ENCODE results near the gene CNPY3. TPM values are rescaled to one million over a fixed set of nuclear protein-coding genes. Genes with fewer than 3 reads are reported as not detected.

Gene CNPY3
- total RNA-seq, 2 donors from 2014 or later = 37.9 to 51.6 TPM

GRCh38 chr6:42984924-42985475 lies 55.7 kb downstream of the CNPY3 start:
- peak in 1 of 2 donors; percentile 20 for DNase-seq (ENCODE audit: low spot score in 2 of 2)

GRCh38 chr6:42987533-42988451 lies 58.5 kb downstream of the CNPY3 start:
- DNase-seq (ENCODE audit: low spot score in 2 of 2) = no peak
- H3K27ac Mint-ChIP-seq = peak overlapping the region; percentile 4 to 92
- H3K9me3 Mint-ChIP-seq = no peaks in the 10 kb centered on the region
- H3K36me3 Mint-ChIP-seq = peaks cover 13% of the 10 kb centered on the region in 2 donors
- ATAC-seq = no peak

More at GRCh38 chr6:42984924-42985475, 55.7 kb downstream of the CNPY3 start:
- H3K27ac Mint-ChIP-seq = peak overlapping the region; percentile 92 to 98
- ATAC-seq = no peak
- H3K9me3 Mint-ChIP-seq = no peaks in the 10 kb centered on the region
- H3K36me3 Mint-ChIP-seq = peaks cover 13% of the 10 kb centered on the region in 2 donors

- ATAC-seq = no peak
- DNase-seq (ENCODE audit: low spot score in 2 of 2) = no peak
- peak overlapping the region; percentile 4 to 50 for H3K27ac Mint-ChIP-seq
- H3K36me3 Mint-ChIP-seq = peaks cover 13% of the 10 kb centered on the region in 2 donors
- no peaks in the 10 kb centered on the region for H3K9me3 Mint-ChIP-seq
Measured at GRCh38 chr6:42988486-42989020, 59.3 kb downstream of the CNPY3 start.

Other genes starting within 250 kb of the CNPY3 start
- gene PRPH2, start 206.9 kb upstream of the CNPY3 start, total RNA-seq = not detected
- 10 to 100 TPM; 14.2 to 19.5 TPM for gene TBCC, start 183.4 kb upstream of the CNPY3 start, total RNA-seq
- gene BICRAL, start 147.4 kb upstream of the CNPY3 start, total RNA-seq = 10 to 100 TPM; 12.4 to 15.0 TPM
- gene RPL7L1, start 49.9 kb upstream of the CNPY3 start, total RNA-seq = 100 to 1,000 TPM; 120 to 125 TPM
- not detected for gene PTCRA, start 13.4 kb upstream of the CNPY3 start, total RNA-seq
- gene GNMT, start 31.3 kb downstream of the CNPY3 start, total RNA-seq = 1 to 10 TPM in 1 of 2 donors, under 1 TPM in 1; 0.54 to 1.0 TPM
- gene PEX6, start 49.7 kb downstream of the CNPY3 start, total RNA-seq = 10 to 100 TPM in 1 of 2 donors, 1 to 10 TPM in 1; 7.9 to 13.8 TPM
- 10 to 100 TPM; 53.0 to 96.0 TPM for gene PPP2R5D, start 55.1 kb downstream of the CNPY3 start, total RNA-seq
- gene MEA1, start 84.5 kb downstream of the CNPY3 start, total RNA-seq = 10 to 100 TPM; 79.4 to 83.6 TPM
- 10 to 100 TPM; 67.7 to 74.0 TPM for gene KLHDC3, start 84.8 kb downstream of the CNPY3 start, total RNA-seq
- 10 to 100 TPM; 45.6 to 46.9 TPM for gene RRP36, start 92.1 kb downstream of the CNPY3 start, total RNA-seq
- 10 to 100 TPM; 13.0 to 21.6 TPM for gene CUL7, start 124.4 kb downstream of the CNPY3 start, total RNA-seq
- 10 to 100 TPM; 87.4 to 99.8 TPM for gene MRPL2, start 130.0 kb downstream of the CNPY3 start, total RNA-seq
- 10 to 100 TPM; 19.9 to 50.1 TPM for gene KLC4, start 130.2 kb downstream of the CNPY3 start, total RNA-seq
- 1 to 10 TPM; 2.9 to 4.7 TPM for gene PTK7, start 146.8 kb downstream of the CNPY3 start, total RNA-seq
- gene SRF, start 241.8 kb downstream of the CNPY3 start, total RNA-seq = 10 to 100 TPM; 31.0 to 42.7 TPM